GM19043 (cell line): ENCODE data around the gene TIMP2.
"Not testable (repeated sequence)": the region's sequence is repeated elsewhere in the genome, so short reads cannot be mapped to it uniquely, and the experiment has no call there.

Experiments used
- ATAC-seq: cut with Tn5 transposase; IDR thresholded peaks from one replicate; pipeline ENCODE4 v1.9.1; 2021; ENCODE audit warnings: low read depth; ENCODE audit not compliant: unreplicated experiment

Gene TIMP2

GRCh38 chr17:78875363-78876093, 49.7 kb downstream of the TIMP2 start:
- no peak for ATAC-seq

GRCh38 chr17:78873519-78874340, 51.5 kb downstream of the TIMP2 start:
- no peak for ATAC-seq

- no peak for ATAC-seq
Observed at GRCh38 chr17:78872486-78872885, 52.7 kb downstream of the TIMP2 start.

GRCh38 chr17:78870621-78871020, 54.6 kb downstream of the TIMP2 start:
- ATAC-seq, result no peak

GRCh38 chr17:78868391-78868790, 56.8 kb downstream of the TIMP2 start:
- ATAC-seq, result no peak

- ATAC-seq, result not testable (repeated sequence)
Observed at GRCh38 chr17:78867046-78867445, 58.1 kb downstream of the TIMP2 start.

GRCh38 chr17:78865682-78866390, 59.4 kb downstream of the TIMP2 start:
- ATAC-seq, result no peak

- ATAC-seq, result no peak
Observed at GRCh38 chr17:78864117-78864516, 61.1 kb downstream of the TIMP2 start.

- no peak for ATAC-seq
Observed at GRCh38 chr17:78862073-78863023, 62.8 kb downstream of the TIMP2 start.

- ATAC-seq, result no peak
Observed at GRCh38 chr17:78861229-78861628, 64.0 kb downstream of the TIMP2 start.

- ATAC-seq, result no peak
Observed at GRCh38 chr17:78859051-78859450, 66.1 kb downstream of the TIMP2 start.

- no peak for ATAC-seq
Observed at GRCh38 chr17:78857266-78857665, 67.9 kb downstream of the TIMP2 start.

GRCh38 chr17:78855561-78856165, 69.5 kb downstream of the TIMP2 start:
- no peak for ATAC-seq

- ATAC-seq, result no peak
Observed at GRCh38 chr17:78854508-78854907, 70.7 kb downstream of the TIMP2 start.

GRCh38 chr17:78853926-78854394, 71.2 kb downstream of the TIMP2 start:
- ATAC-seq, result no peak

GRCh38 chr17:78852709-78853121, 72.5 kb downstream of the TIMP2 start:
- no peak for ATAC-seq

GRCh38 chr17:78849026-78849425, 76.2 kb downstream of the TIMP2 start:
- ATAC-seq, result no peak

- ATAC-seq, result no peak
Observed at GRCh38 chr17:78847052-78847451, 78.1 kb downstream of the TIMP2 start.

- ATAC-seq, result no peak
Observed at GRCh38 chr17:78844301-78845005, 80.7 kb downstream of the TIMP2 start.
